ENCODE measurements around the gene LUC7L2.

- TF ChIP-seq EZH2 (IDR thresholded peaks at IDR 0.05), result no peak
- 0 out of 2 replicates have a peak, but pooled peaks have one; percentile 35 for TF ChIP-seq POLR2AphosphoS5 (IDR thresholded peaks at IDR 0.05; ENCODE audit: borderline replicate concordance, low read depth, low read length)
- no peak for TF ChIP-seq FOXP2 (optimal IDR thresholded peaks at IDR 0.05; ENCODE audit: control extremely low read depth, extremely low read length, insufficient read depth)
Measured at GRCh38 chr7:139360210-139360947, 685 bp downstream of the LUC7L2 start.
